NB4 (cell line): ENCODE results near the gene CAPZA2.

Source experiments
- POLR2A ChIP-seq: IDR thresholded peaks from 2 replicates; pipeline ENCODE4 v1.6.1; 2011; ENCODE audit warnings: mild to moderate bottlenecking; ENCODE audit not compliant: insufficient read length; ENCODE audit errors: extremely low read depth
- TF ChIP-seq, protein P1 (sequence below): IDR thresholded peaks from one replicate; pipeline ENCODE4 v1.5.1; 2012; ENCODE audit warnings: low read depth, low read length

DNA sequence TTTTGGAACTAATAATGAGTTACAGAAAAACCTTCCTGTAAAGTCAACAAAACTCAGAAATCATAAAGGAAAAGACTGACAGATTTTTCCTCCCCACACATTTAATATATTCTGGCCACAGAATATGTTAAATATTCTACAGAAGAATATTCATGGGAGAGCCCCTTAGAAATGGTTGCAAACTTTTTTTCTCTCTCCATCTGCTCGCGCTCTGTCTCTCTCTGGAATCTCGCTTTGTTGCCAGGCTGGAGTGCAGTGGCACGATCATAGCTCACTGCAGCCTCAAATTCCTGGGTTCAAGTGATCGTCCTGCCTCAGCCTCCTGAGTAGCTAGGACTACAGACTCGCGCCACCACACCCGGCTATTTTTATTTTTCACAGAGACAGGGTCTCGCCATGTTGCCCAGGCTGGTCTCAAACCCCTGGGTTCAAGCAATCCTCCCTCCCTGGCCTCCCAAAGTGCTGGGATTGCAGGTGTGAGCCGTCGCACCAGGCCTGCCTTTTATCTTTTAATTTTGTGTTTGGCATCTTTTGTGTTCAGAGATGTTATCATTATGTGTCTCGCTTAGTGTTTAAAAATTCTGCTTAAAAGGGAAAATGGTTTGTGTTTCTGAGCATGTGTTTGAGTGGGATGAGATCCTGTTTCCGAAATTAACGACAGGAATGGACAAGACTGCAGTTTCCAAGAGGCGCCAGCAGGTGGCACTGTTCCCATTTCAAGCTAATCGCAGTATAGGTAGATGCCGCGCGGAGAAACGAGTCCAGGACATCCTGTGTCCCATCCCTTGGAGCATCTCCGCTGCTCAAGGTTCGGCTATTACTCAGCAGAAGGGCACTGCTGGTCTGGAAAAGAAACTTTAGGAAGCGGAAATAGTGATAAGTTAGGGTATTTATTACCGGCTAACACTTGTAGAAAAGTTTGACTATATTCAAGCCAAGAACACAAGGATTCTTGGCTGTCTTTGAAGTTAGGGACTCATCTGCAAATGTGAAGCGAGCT is 67.8 kb downstream of the CAPZA2 start:
- TF ChIP-seq, protein P1, sequence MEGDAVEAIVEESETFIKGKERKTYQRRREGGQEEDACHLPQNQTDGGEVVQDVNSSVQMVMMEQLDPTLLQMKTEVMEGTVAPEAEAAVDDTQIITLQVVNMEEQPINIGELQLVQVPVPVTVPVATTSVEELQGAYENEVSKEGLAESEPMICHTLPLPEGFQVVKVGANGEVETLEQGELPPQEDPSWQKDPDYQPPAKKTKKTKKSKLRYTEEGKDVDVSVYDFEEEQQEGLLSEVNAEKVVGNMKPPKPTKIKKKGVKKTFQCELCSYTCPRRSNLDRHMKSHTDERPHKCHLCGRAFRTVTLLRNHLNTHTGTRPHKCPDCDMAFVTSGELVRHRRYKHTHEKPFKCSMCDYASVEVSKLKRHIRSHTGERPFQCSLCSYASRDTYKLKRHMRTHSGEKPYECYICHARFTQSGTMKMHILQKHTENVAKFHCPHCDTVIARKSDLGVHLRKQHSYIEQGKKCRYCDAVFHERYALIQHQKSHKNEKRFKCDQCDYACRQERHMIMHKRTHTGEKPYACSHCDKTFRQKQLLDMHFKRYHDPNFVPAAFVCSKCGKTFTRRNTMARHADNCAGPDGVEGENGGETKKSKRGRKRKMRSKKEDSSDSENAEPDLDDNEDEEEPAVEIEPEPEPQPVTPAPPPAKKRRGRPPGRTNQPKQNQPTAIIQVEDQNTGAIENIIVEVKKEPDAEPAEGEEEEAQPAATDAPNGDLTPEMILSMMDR: peak; percentile 96
- no peak for TF ChIP-seq POLR2A
